K562 (cell line): ENCODE measurements around the gene ITGAL. TPM values are rescaled to one million over a fixed set of nuclear protein-coding genes. Genes with fewer than 3 reads are reported as not detected.
A peak's percentile ranks its signal among the peaks of the same experiment; 100 is the strongest.

Experiments
- BMI1 ChIP-seq: fragments of 150-350 bp; IDR thresholded peaks from 2 replicates; pipeline ENCODE4 v1.6.1; 2014; ENCODE audit warnings: low read length
- CEBPB ChIP-seq: fragments of 450-650 bp; IDR thresholded peaks from 2 replicates; pipeline ENCODE4 v1.6.1; 2016; ENCODE audit warnings: missing genetic modification characterization, missing compliant biosample characterization
- CHD1 ChIP-seq: fragments of 200-600 bp; sonication (generic); IDR thresholded peaks from one replicate; pipeline ENCODE4 v1.6.1; 2012; ENCODE audit warnings: mild to moderate bottlenecking, moderate library complexity, low read length, inconsistent platforms
- CHD4 ChIP-seq: fragments of 200-600 bp; sonication (generic); IDR thresholded peaks from 3 replicates; pipeline ENCODE4 v1.6.1; 2012; ENCODE audit warnings: low read depth, mild to moderate bottlenecking, mixed read lengths, low read length, inconsistent platforms; ENCODE audit not compliant: insufficient read depth, insufficient replicate concordance, poor library complexity, severe bottlenecking
- DIDO1 ChIP-seq: fragments of 450-650 bp; IDR thresholded peaks from 2 replicates; pipeline ENCODE4 v1.6.1; 2016; ENCODE audit warnings: low read depth, missing biosample characterization, missing genetic modification characterization
- E2F3 ChIP-seq: fragments of 250-450 bp; sonication (Bioruptor Pico); IDR thresholded peaks from 2 replicates; pipeline ENCODE4 v1.4.0; 2020; ENCODE audit warnings: mild to moderate bottlenecking
- ELF4 ChIP-seq: fragments of 450-650 bp; formaldehyde crosslinking; IDR thresholded peaks from 2 replicates; pipeline ENCODE4 v1.4.0; 2022; ENCODE audit warnings: missing genetic modification characterization
- EP400 ChIP-seq: fragments of 450-650 bp; IDR thresholded peaks from 2 replicates; pipeline ENCODE4 v1.6.1; 2017; ENCODE audit warnings: antibody characterized with exemption, mild to moderate bottlenecking, moderate library complexity
- GTF2E2 ChIP-seq: fragments of 200-800 bp; sonication (Bioruptor generic); IDR thresholded peaks from 2 replicates; pipeline ENCODE4 v1.6.1; 2016; ENCODE audit warnings: missing genetic modification characterization, missing compliant biosample characterization
- HMG20B ChIP-seq: fragments of 250-450 bp; sonication (Bioruptor Pico); IDR thresholded peaks from 2 replicates; pipeline ENCODE4 v1.5.0; 2021; ENCODE audit warnings: mild to moderate bottlenecking
- HOXB6 ChIP-seq: fragments of 250-450 bp; sonication (Bioruptor Pico); IDR thresholded peaks from 2 replicates; pipeline ENCODE4 v1.5.1; 2022; ENCODE audit warnings: mild to moderate bottlenecking, borderline replicate concordance
- MCM3 ChIP-seq: fragments of 450-650 bp; IDR thresholded peaks from 2 replicates; pipeline ENCODE4 v1.6.1; 2016
- NFATC3 ChIP-seq: fragments of 450-650 bp; IDR thresholded peaks from 2 replicates; pipeline ENCODE4 v1.6.1; 2017; ENCODE audit warnings: mild to moderate bottlenecking
- NFXL1 ChIP-seq: fragments of 450-650 bp; formaldehyde crosslinking; IDR thresholded peaks from 2 replicates; pipeline ENCODE4 v1.4.0; 2021; ENCODE audit warnings: mild to moderate bottlenecking
- PREB ChIP-seq: sonication (generic); formaldehyde crosslinking; IDR thresholded peaks from 2 replicates; pipeline ENCODE4 v1.8.1; 2023; ENCODE audit warnings: mild to moderate bottlenecking, missing genetic modification reagents
- RBM15 ChIP-seq: fragments of 200-400 bp; formaldehyde crosslinking; IDR thresholded peaks from 2 replicates; pipeline ENCODE4 v1.6.1; 2018; ENCODE audit warnings: mild to moderate bottlenecking, low read length, moderate library complexity; ENCODE audit not compliant: insufficient read depth
- RBM17 ChIP-seq: fragments of 200-400 bp; formaldehyde crosslinking; IDR thresholded peaks from 2 replicates; pipeline ENCODE4 v1.6.1; 2017; ENCODE audit warnings: low read depth, mild to moderate bottlenecking, low read length, borderline replicate concordance
- RCOR1 ChIP-seq, 2 experiments: IDR thresholded peaks; 2 replicates each; pipeline ENCODE4 v1.6.1; 2012; ENCODE audit warnings: low read depth in 2 of 2, low read length in 2 of 2, borderline replicate concordance in 1 of 2, improper control_type of control experiment in 1 of 2
- SP2 ChIP-seq: IDR thresholded peaks from 2 replicates; pipeline ENCODE4 v1.6.1; 2011; ENCODE audit warnings: mild to moderate bottlenecking, low read depth, low read length, moderate library complexity; ENCODE audit not compliant: poor library complexity, severe bottlenecking; ENCODE audit errors: extremely low read depth
- SPI1 ChIP-seq: IDR thresholded peaks from 2 replicates; pipeline ENCODE4 v1.6.1; 2011; ENCODE audit warnings: low read depth, low read length, control low read depth, borderline replicate concordance
- SRSF7 ChIP-seq: fragments of 200-400 bp; formaldehyde crosslinking; optimal IDR thresholded peaks from 2 replicates; pipeline ENCODE3; 2017; ENCODE audit warnings: mild to moderate bottlenecking, low read depth, low read length
- STAT5A ChIP-seq: IDR thresholded peaks from 2 replicates; pipeline ENCODE4 v1.6.1; 2012; ENCODE audit warnings: low read length, inconsistent platforms, borderline replicate concordance
- TAF1 ChIP-seq: IDR thresholded peaks from 2 replicates; pipeline ENCODE4 v1.6.1; 2011; ENCODE audit warnings: mild to moderate bottlenecking, low read length, moderate library complexity; ENCODE audit not compliant: insufficient read depth, control insufficient read depth, severe bottlenecking; ENCODE audit errors: extremely low read depth
- TCF3 ChIP-seq: sonication (generic); formaldehyde crosslinking; IDR thresholded peaks from 2 replicates; pipeline ENCODE4 v1.4.0; 2020; ENCODE audit warnings: mild to moderate bottlenecking, missing genetic modification reagents
- TEAD2 ChIP-seq: fragments of 450-650 bp; IDR thresholded peaks from 2 replicates; pipeline ENCODE4 v1.6.1; 2016; ENCODE audit warnings: missing genetic modification characterization, control low read depth, missing compliant biosample characterization
- ZBTB7A ChIP-seq: IDR thresholded peaks from 2 replicates; pipeline ENCODE4 v1.6.1; 2011; ENCODE audit warnings: low read depth, mild to moderate bottlenecking, low read length, moderate library complexity, borderline replicate concordance; ENCODE audit not compliant: control insufficient read depth
- ZNF133 ChIP-seq: fragments of 250-450 bp; sonication (Bioruptor Pico); IDR thresholded peaks from 2 replicates; pipeline ENCODE4 v1.4.0; 2020; ENCODE audit warnings: mild to moderate bottlenecking
- ZNF174 ChIP-seq: fragments of 250-450 bp; sonication (Bioruptor Pico); IDR thresholded peaks from 2 replicates; pipeline ENCODE4 v1.4.0; 2020; ENCODE audit warnings: mild to moderate bottlenecking
- ZNF696 ChIP-seq: fragments of 250-450 bp; sonication (Bioruptor Pico); conservative IDR thresholded peaks from 2 replicates; pipeline ENCODE4 v1.4.0; 2020; ENCODE audit warnings: mild to moderate bottlenecking, moderate library complexity
- polyA plus RNA-seq, 8 experiments: library from polyadenylated mRNA; depleted of rRNA in 4 of 8; stranded (reverse) in 5 of 8; unstranded in 3 of 8; fragments of >200 nt; fragmentation: Nextera tagmentation in 2 of 8; fragmentation: Illumina TruSeq in 1 of 8; extraction: Ambion mirVana in 2 of 8; extraction: Trizol in 1 of 8; gene quantifications; 2 replicates each; pipeline versions ENCODE4 v1.2.1 to v1.2.3, GENCODE V29; 2011 to 2014; ENCODE audit warnings: inconsistent platforms in 1 of 8, missing spikeins in 1 of 8
- total RNA-seq, 7 experiments: library from RNA; depleted of rRNA in 6 of 7; stranded (reverse); fragments of >200 nt in 6 of 7; fragmentation: Illumina TruSeq in 2 of 7; extraction: Trizol in 2 of 7; gene quantifications; 2 replicates each; pipeline versions ENCODE4 v1.2.1 to v1.2.3, GENCODE V29; 2011 to 2021; ENCODE audit warnings: low replicate concordance in 1 of 7

The ITGAL gene
- total and polyA plus RNA-seq, 9 of the 15 experiments (the other 6 are each of a cell fraction or from before 2014, with no cell fraction given): 0.01 to 0.53 TPM; not detected in 7

GRCh38 chr16:30535777-30536190, 63.2 kb downstream of the ITGAL start (continued):
- TF ChIP-seq TAF1: peak; percentile 65
- no peak; the same call in 1 of the 2 replicates for TF ChIP-seq ZBTB7A
- no peak for TF ChIP-seq ZNF696 (CRISPR knock-in tag)
- TF ChIP-seq RCOR1 (IDR thresholded peaks at IDR 0.05; ENCODE audit: borderline replicate concordance in 1 of 2, low read depth in 2 of 2, low read length in 2 of 2): peak in 1 of 2 experiments; percentile 42; a peak in 1 of 4 replicates
- TF ChIP-seq PREB (CRISPR knock-in tag): no peak
- TF ChIP-seq CHD1: no peak
- TF ChIP-seq E2F3 (CRISPR knock-in tag): no peak
- TF ChIP-seq MCM3: no peak
- no peak for TF ChIP-seq BMI1
- TF ChIP-seq TEAD2 (tag): no peak
- no peak for TF ChIP-seq STAT5A
- TF ChIP-seq SP2: no peak
- 0 out of 2 replicates have a peak, but pooled peaks have one; percentile 22 for TF ChIP-seq NFATC3
- TF ChIP-seq GTF2E2 (tag): no peak
- no peak for TF ChIP-seq SPI1
- TF ChIP-seq ELF4 (CRISPR knock-in tag): 0 out of 2 replicates have a peak, but pooled peaks have one; percentile 30
- TF ChIP-seq CHD4: no peak
- no peak for TF ChIP-seq NFXL1
- TF ChIP-seq ZNF133 (CRISPR knock-in tag): no peak
- TF ChIP-seq HOXB6 (CRISPR knock-in tag): no peak
- no peak for TF ChIP-seq HMG20B (CRISPR knock-in tag)
- no peak for TF ChIP-seq TCF3
- no peak for TF ChIP-seq ZNF174 (CRISPR knock-in tag)
- TF ChIP-seq SRSF7: no peak
- no peak for TF ChIP-seq CEBPB
- TF ChIP-seq RBM15: no peak
- TF ChIP-seq DIDO1 (tag): no peak
- peak; percentile 90 for TF ChIP-seq EP400
- TF ChIP-seq RBM17: no peak
